ENCODE data around the gene SYNGR1.

Gene SYNGR1

GRCh38 chr22:39392341-39392948 is 42.7 kb downstream of the SYNGR1 start:
- Histone ChIP-seq H3K4me3 (IDR thresholded peaks at IDR 0.05; ENCODE audit: insufficient read depth, low read depth, low read length) (no peak overlapping the region), H3K79me2 (ENCODE audit: insufficient read depth, low read depth) (no peaks in the 10 kb centered on the region), H3K9ac (no peak overlapping the region), H3K36me3 (ENCODE audit: insufficient read depth) (no peaks in the 10 kb centered on the region), H4K20me1 (ENCODE audit: insufficient read depth) (no peaks in the 10 kb centered on the region), H3K4me1 (ENCODE audit: low read depth, poor library complexity, severe bottlenecking) (peaks cover 18% of the 10 kb centered on the region), H3K27ac (no peak overlapping the region), H3K4me2 (no peak overlapping the region), H2AFZ (ENCODE audit: low read depth) (no peak overlapping the region), H3K27me3 (ENCODE audit: insufficient read depth, low read depth) (no peaks in the 10 kb centered on the region)
- TF ChIP-seq, protein P1, sequence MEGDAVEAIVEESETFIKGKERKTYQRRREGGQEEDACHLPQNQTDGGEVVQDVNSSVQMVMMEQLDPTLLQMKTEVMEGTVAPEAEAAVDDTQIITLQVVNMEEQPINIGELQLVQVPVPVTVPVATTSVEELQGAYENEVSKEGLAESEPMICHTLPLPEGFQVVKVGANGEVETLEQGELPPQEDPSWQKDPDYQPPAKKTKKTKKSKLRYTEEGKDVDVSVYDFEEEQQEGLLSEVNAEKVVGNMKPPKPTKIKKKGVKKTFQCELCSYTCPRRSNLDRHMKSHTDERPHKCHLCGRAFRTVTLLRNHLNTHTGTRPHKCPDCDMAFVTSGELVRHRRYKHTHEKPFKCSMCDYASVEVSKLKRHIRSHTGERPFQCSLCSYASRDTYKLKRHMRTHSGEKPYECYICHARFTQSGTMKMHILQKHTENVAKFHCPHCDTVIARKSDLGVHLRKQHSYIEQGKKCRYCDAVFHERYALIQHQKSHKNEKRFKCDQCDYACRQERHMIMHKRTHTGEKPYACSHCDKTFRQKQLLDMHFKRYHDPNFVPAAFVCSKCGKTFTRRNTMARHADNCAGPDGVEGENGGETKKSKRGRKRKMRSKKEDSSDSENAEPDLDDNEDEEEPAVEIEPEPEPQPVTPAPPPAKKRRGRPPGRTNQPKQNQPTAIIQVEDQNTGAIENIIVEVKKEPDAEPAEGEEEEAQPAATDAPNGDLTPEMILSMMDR (conservative IDR thresholded peaks at IDR 0.05; ENCODE audit: low read depth, low read length), result no peak

DNA sequence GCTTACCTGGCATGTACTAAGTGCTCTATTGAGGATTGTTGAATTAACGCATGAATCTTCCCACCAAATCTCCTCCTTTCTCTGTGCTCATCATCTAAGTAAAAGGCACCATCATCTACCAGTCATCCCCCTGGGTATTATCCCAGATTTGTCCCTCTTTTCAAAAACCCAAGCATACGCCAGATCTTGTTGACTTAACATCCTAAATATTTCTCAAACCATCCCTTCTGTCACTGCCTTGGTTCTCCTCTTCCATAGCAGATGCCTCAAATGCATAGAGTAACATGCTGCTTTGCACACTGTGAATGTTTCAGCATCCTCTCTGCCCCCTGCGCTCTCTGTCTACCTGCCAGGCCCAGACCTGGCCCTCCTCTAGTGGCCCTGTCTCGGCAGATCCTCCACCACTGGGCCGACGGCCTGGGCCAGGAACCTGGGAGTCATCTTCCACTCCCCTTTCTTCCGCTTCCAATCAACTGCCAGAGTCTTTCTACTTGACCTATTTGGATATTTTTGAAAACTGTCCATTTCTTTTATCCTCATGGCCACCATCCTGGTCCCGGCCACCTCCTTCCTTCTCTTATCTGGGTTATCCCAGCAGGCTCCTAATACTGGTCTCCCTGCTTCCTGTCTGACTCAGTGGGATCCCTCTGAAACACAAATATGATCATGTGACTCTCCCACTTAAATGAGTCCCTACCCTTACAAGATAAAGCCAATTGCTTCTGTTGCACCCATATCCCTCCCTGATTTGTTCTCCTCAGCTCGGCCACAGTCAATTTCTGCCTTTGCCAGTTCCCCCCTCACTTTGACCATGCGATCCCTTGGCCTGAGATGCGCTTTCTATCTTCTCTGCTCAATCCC is 46.4 kb downstream of the SYNGR1 start:
- no peak overlapping the region for H2AFZ ChIP-seq (ENCODE audit: low read depth)
- TF ChIP-seq, protein P1 (conservative IDR thresholded peaks at IDR 0.05; ENCODE audit: low read depth, low read length), result no peak
- no peak overlapping the region for H3K27ac ChIP-seq
- H3K4me2 ChIP-seq, result no peak overlapping the region
- peaks cover 11% of the 10 kb centered on the region; the same call in 1 of the 2 replicates for H3K79me2 ChIP-seq (ENCODE audit: insufficient read depth, low read depth)
- no peak overlapping the region for H3K9ac ChIP-seq
- no peaks in the 10 kb centered on the region for H3K36me3 ChIP-seq (ENCODE audit: insufficient read depth)
- H4K20me1 ChIP-seq (ENCODE audit: insufficient read depth), result no peaks in the 10 kb centered on the region
- no peak overlapping the region for H3K4me3 ChIP-seq (IDR thresholded peaks at IDR 0.05; ENCODE audit: insufficient read depth, low read depth, low read length)
- H3K27me3 ChIP-seq (ENCODE audit: insufficient read depth, low read depth), result no peaks in the 10 kb centered on the region
- H3K4me1 ChIP-seq (ENCODE audit: low read depth, poor library complexity, severe bottlenecking), result peaks cover 9% of the 10 kb centered on the region

- TF ChIP-seq, protein P1 (conservative IDR thresholded peaks at IDR 0.05; ENCODE audit: low read depth, low read length), result no peak
- H2AFZ ChIP-seq (ENCODE audit: low read depth), result no peak overlapping the region
Observed at GRCh38 chr22:39396797-39397195, 47.0 kb downstream of the SYNGR1 start.

GRCh38 chr22:39401301-39401631 is 51.5 kb downstream of the SYNGR1 start:
- no peak overlapping the region for H3K4me3 ChIP-seq (IDR thresholded peaks at IDR 0.05; ENCODE audit: insufficient read depth, low read depth, low read length)
- peaks cover 32% of the 10 kb centered on the region; the same call in 1 of the 2 replicates for H3K79me2 ChIP-seq (ENCODE audit: insufficient read depth, low read depth)
- H3K4me1 ChIP-seq (ENCODE audit: low read depth, poor library complexity, severe bottlenecking), result peaks cover 17% of the 10 kb centered on the region
- H3K27me3 ChIP-seq (ENCODE audit: insufficient read depth, low read depth), result no peaks in the 10 kb centered on the region
- TF ChIP-seq, protein P1 (conservative IDR thresholded peaks at IDR 0.05; ENCODE audit: low read depth, low read length), result no peak
- no peak overlapping the region for H2AFZ ChIP-seq (ENCODE audit: low read depth)
- H3K4me2 ChIP-seq, result no peak overlapping the region
- H3K27ac ChIP-seq, result no peak overlapping the region
- no peak overlapping the region for H3K9ac ChIP-seq
- no peaks in the 10 kb centered on the region for H3K36me3 ChIP-seq (ENCODE audit: insufficient read depth)
- no peaks in the 10 kb centered on the region for H4K20me1 ChIP-seq (ENCODE audit: insufficient read depth)

More at GRCh38 chr22:39396797-39397195, 47.0 kb downstream of the SYNGR1 start:
- no peak overlapping the region for H3K9ac ChIP-seq
- H3K4me3 ChIP-seq (IDR thresholded peaks at IDR 0.05; ENCODE audit: insufficient read depth, low read depth, low read length), result no peak overlapping the region
- no peaks in the 10 kb centered on the region for H3K36me3 ChIP-seq (ENCODE audit: insufficient read depth)
- H3K27ac ChIP-seq, result no peak overlapping the region
- peaks cover 16% of the 10 kb centered on the region for H3K4me1 ChIP-seq (ENCODE audit: low read depth, poor library complexity, severe bottlenecking)
- H4K20me1 ChIP-seq (ENCODE audit: insufficient read depth), result no peaks in the 10 kb centered on the region
- no peaks in the 10 kb centered on the region for H3K27me3 ChIP-seq (ENCODE audit: insufficient read depth, low read depth)
- H3K79me2 ChIP-seq (ENCODE audit: insufficient read depth, low read depth), result peaks cover 17% of the 10 kb centered on the region; the same call in 1 of the 2 replicates
- H3K4me2 ChIP-seq, result no peak overlapping the region

Data from KMS-11 (cell line).